A172 (cell line): Measurements from ENCODE around the gene RASAL1. TPM values are rescaled to one million over a fixed set of nuclear protein-coding genes. Genes with fewer than 3 reads are reported as not detected.
A peak's percentile ranks its signal among the peaks of the same experiment; 100 is the strongest.
"Not testable (repeated sequence)": the region's sequence is repeated elsewhere in the genome, so short reads cannot be mapped to it uniquely, and the experiment has no call there.

Source experiments
- DNase-seq: peaks from one replicate; pipeline ENCODE4 v3.0.0-alpha.2; 2015; ENCODE audit warnings: low spot score
- total RNA-seq: library from RNA; depleted of rRNA; stranded (reverse); fragments of >200 nt; shearing (Covaris generic); gene quantifications from 2 replicates; pipeline ENCODE4 v1.2.3, GENCODE V29; 2014

Gene RASAL1
- total RNA-seq, 1 experiment from 2014 or later: not detected

DNA sequence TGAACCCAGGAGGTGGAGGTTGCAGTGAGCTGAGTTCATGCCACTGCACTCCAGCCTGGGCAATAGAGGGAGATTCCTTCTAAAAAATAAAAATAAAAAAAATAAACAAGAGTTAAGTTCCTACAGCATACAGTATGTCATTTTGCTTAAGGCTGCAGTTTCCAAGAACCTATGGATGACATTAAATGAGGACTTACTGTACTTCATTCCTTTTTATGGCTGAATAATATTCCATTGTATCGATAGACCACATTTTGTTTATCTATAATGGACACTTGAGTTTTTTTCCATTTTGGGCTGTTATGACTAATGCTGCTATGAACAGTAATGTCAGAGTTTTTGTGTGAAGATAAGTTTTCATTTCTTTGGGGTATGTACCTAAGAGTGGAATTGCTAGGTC lies 17.4 kb downstream of the RASAL1 start:
- no peak for DNase-seq

DNA sequence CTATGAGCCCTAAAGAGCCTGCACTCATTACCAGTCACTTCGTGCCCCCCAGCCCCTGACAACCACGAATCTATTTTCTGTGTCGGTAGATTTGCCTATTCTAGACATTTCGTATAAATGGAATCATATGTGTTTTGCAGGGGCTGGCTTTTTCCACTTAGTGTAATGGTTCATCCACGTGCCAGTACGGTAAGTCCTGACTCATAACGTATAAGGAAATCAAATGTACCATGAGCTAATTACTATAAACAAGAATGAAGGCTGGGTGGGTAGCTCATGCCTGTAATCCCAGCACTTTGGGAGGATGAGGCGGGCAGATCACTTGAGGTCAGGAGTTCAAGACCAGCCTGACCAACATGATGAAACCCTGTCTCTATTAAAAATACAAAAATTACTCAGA lies 17.9 kb downstream of the RASAL1 start:
- not testable (repeated sequence) for DNase-seq

DNA sequence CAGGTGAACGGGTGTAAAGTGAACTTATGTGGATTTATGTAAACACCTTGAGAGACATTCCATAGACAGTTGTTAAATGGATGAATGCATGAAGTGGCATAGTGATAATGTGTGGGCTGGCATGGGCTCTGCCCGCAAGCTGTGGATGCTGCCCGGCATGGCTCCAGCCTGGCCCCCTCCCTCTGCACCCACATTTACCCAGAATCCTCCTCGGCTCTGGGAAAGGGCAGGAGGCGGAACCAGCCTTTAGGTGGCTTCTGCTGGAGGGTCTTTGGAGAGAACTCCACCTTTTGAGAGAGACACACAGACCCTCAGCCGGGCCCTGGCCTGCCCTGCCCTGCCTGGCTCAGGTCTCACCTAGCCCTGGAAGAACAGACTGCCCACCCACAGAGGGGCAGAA lies 18.7 kb downstream of the RASAL1 start:
- DNase-seq: no peak

GRCh38 chr12:113115455-113116126 lies 20.0 kb downstream of the RASAL1 start:
- no peak for DNase-seq

DNA sequence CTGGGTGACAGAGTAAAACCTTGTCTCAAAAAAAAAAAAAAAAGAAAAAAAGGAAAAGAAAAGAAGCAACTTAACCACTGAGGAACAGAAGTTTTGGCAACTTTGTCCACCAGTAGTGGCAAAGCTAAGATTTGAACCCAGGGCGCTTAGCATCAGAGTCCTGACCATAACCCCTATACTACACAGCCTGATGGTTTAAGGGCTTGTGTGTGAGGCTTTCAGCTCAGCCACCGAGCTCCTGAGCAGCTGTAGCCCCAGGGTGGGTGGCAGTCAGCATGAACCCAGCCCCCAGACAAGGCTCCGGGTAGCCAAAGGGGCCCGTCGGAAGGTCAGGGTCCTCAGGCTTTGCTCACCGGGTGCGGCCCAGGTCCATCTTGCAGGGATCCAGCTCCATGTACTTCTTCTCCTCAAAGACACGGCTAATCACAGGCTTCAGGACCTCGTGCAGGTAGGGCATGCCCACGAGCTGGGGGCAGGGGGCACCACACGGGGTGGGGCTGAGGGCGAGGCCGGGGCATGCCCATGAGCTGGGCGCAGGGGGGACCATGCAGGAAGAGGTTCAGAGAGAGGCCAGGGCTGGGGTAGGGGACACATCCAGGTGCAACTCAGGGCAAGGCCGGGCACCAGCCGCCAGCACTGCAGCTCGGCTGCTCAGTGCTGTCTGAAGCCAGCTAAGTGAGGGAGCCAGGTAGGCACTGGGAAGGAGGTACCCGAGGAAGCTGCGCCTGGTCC lies 20.9 kb downstream of the RASAL1 start:
- DNase-seq: no peak

DNA sequence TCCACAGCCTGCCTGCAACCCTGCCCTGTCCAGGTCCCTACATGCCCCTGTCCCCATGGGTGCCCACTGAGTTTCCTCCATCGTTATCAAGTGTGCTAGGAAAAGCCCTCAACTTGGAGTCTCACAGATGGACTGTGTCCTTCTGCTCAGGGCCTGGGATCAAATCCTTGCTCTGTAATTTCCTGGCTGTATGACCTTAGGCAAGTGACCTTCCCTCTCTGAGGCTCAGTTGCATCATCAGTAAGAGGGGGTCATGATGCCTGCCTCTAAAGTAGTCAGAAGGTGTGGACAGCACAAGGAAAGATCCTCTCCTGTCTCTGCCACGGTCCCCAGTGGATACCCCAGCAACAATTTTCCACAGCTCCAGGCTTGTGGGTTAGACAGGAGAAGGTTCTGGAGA lies 22.2 kb downstream of the RASAL1 start:
- no peak for DNase-seq

GRCh38 chr12:113112043-113112899 lies 23.3 kb downstream of the RASAL1 start:
- DNase-seq: no peak

- DNase-seq: no peak
Observed at GRCh38 chr12:113111247-113111646, 24.3 kb downstream of the RASAL1 start.

- no peak for DNase-seq
Observed at GRCh38 chr12:113109872-113110599, 25.5 kb downstream of the RASAL1 start.

- DNase-seq: no peak
Observed at GRCh38 chr12:113109360-113109759, 26.2 kb downstream of the RASAL1 start.

- DNase-seq: no peak
Observed at GRCh38 chr12:113108308-113108707, 27.3 kb downstream of the RASAL1 start.

- DNase-seq: no peak
Observed at GRCh38 chr12:113106361-113106760, 29.2 kb downstream of the RASAL1 start.

GRCh38 chr12:113105606-113106271 lies 29.8 kb downstream of the RASAL1 start:
- DNase-seq: no peak

GRCh38 chr12:113104953-113105510 lies 30.5 kb downstream of the RASAL1 start:
- no peak for DNase-seq

DNA sequence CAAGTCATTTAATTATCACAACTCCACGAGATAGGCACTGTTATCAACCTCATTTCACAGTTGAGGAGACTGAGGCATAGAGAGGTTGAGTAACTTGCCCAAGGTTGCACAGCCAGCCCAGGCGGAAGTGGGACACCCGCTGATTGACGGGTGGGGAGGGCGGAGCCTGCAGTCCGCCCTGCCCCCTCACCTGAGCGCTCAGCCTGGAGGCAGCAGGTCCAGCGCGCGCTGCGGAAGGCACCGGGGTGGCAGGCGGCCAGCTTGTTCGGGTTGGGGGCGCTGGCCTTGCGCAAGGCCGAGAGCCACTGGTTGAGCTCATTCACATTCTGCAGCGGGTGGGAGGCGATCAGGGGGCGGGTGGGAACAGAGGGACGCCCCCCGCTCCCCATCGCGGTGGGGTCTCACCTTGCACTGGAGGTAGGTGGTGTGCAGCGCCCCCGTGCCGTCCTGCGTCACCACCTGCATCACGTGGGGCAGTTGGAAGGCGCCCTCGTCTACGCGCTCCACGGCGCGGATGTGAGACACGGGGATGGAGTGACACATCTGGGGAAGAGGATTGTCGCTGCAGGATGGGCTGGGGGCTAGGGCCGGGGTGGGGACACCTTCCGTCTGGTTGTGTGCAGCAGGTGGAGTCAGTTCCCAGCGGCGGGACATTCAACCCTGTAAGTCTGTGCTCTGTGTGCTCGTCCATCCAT lies 31.7 kb downstream of the RASAL1 start:
- DNase-seq: no peak

GRCh38 chr12:113102811-113103210 lies 32.8 kb downstream of the RASAL1 start:
- DNase-seq: no peak

GRCh38 chr12:113101751-113102150 lies 33.8 kb downstream of the RASAL1 start:
- DNase-seq: no peak

- no peak for DNase-seq
Observed at GRCh38 chr12:113099764-113100163, 35.8 kb downstream of the RASAL1 start.

DNA sequence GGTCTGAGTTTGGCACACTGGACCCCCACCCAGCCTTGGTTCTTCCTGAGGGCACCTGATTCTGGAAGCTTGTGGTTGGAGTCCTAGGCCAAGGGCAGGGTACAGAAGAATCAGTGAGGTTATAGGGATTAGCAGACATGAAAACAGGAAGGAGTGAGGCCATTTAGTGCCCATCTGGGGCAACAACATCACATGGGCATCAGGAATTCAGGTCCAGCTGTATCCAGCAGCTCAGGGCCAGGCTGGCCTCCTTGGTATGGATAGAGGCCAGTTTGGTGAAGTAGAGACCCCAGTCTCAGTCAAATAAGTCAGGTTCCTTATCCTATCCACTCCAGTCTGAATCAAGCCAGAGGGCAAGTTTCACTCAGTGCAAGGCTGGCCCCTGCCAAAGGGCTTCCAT lies 36.2 kb downstream of the RASAL1 start:
- no peak for DNase-seq

DNA sequence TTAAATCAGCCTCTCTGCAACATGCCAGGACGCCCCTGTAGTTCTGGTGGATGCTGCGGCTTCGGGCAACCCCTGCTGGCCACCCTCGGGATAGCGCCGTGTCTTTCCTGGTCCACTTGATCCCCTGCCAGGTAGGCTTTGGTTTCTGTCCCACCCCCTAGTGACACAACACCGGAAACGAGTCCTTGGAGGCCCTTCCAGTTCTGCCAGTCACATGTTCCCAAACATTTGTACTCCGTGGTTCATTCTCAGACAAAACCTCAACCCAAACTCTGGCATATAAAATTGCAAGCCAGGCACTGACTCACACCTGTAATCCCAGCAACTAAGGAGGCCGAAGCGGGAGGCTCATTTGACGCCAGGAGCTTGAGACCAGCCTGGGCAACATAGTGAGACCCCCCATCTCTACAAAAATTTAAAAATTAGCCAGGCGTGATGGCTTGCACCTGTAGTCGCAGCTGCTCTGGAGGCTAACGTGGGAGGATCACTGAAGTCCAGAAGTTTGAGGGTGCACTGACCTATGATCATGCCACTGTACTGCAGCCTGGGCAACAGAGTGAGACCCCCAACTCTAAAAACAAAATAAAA lies 37.0 kb downstream of the RASAL1 start:
- DNase-seq: peak; percentile 94
